Stimulated activated CD8-positive, alpha-beta memory T cell treated with anti-CD3 and anti-CD28 coated beads, Interleukin-15, amount 100 ng/mL, for 1 hour (primary cell): ENCODE data around the gene SLC27A6.

Source experiments
- DNase-seq: peaks from one replicate; pipeline ENCODE4 v3.0.0-alpha.2; 2020; ENCODE audit warnings: low read depth

The SLC27A6 gene

GRCh38 chr5:129063483-129064113 is 98.3 kb downstream of the SLC27A6 start:
- no peak for DNase-seq

GRCh38 chr5:129065721-129066120 is 100.4 kb downstream of the SLC27A6 start:
- DNase-seq: no peak

GRCh38 chr5:129067745-129068144 is 102.5 kb downstream of the SLC27A6 start:
- DNase-seq: no peak

GRCh38 chr5:129069292-129069691 is 104.0 kb downstream of the SLC27A6 start:
- no peak for DNase-seq

GRCh38 chr5:129073111-129073510 is 107.8 kb downstream of the SLC27A6 start:
- no peak for DNase-seq

GRCh38 chr5:129074903-129075302 is 109.6 kb downstream of the SLC27A6 start:
- no peak for DNase-seq

- no peak for DNase-seq
Measured at GRCh38 chr5:129077433-129078075, 112.3 kb downstream of the SLC27A6 start.

GRCh38 chr5:129078247-129078646 is 113.0 kb downstream of the SLC27A6 start:
- no peak for DNase-seq

- DNase-seq: no peak
Measured at GRCh38 chr5:129078660-129079059, 113.4 kb downstream of the SLC27A6 start.

GRCh38 chr5:129079496-129079895 is 114.2 kb downstream of the SLC27A6 start:
- no peak for DNase-seq

- DNase-seq: no peak
Measured at GRCh38 chr5:129080766-129081165, 115.5 kb downstream of the SLC27A6 start.

GRCh38 chr5:129082225-129083136 is 117.2 kb downstream of the SLC27A6 start:
- DNase-seq: no peak
